Kidney capillary endothelial cell (primary cell): ENCODE data around the gene BOD1L2.

Experiments used
- DNase-seq: peaks from one replicate; pipeline ENCODE4 v3.0.0-alpha.2; 2018; ENCODE audit warnings: low spot score

The BOD1L2 gene

DNA sequence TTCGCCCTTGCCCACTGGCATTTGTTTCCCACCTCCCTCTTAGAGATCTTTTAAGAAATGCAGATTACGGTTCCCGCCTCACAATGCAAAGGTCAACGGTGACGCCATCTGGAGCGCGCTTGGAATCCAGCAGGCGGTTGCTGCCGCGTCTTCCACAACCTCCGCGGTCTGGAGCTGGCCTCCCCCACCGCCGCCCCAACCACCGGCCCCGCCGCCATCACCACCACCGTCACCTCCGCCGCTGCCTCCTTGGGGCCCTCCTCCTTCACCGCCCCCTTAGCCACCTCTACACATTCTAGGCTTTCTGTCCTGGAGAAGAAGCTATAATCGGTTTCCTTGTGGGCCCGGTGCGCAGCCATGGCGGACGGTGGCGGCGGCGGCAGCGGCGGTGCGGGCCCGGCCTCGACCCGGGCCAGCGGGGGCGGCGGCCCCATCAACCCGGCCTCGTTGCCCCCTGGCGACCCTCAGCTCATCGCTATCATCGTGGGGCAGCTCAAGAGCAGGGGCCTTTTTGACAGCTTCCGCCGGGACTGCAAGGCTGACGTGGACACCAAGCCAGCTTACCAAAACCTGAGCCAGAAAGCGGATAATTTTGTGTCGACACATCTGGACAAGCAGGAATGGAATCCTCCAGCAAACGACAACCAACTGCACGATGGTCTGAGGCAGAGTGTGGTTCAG, at the start of gene BOD1L2:
BOD1L2 (plus strand) TSS at position 132 of the 681 bp plus-strand sequence; CDS start at position 358, 226 bp downstream.
- DNase-seq, result no peak

DNA sequence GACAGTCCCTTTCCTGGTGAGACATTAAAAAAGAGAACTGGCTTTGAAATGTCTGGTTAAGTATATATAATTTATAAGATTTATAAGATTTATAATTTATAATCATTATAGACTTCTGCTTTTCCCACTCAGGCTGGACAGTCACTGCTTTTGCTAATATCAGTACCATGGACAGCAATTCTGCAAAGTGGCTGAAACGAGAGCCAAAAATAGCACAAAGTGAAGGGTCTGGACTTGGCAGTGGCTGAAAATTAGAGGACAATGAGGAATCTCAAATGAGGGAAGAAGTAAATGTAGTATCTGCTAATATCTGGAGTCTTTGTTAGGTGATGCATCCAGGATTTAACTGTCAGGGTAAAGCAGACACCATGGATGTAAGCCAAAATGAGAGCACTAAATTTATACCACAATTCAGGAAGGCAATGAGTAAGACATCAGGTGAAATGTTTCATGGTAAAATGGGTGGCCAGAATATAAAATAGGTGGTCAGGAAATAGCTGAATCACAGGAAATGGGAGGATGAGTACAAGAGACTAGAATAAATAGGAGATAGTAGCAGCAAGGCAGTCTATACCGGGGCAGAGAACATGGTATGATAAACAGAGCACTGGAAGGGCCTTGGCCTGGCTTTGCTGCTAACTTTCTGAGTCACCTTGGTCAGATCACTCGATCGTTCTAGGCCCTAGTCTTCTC, 39.6 kb upstream of the BOD1L2 start:
- peak; percentile 63 for DNase-seq

DNA sequence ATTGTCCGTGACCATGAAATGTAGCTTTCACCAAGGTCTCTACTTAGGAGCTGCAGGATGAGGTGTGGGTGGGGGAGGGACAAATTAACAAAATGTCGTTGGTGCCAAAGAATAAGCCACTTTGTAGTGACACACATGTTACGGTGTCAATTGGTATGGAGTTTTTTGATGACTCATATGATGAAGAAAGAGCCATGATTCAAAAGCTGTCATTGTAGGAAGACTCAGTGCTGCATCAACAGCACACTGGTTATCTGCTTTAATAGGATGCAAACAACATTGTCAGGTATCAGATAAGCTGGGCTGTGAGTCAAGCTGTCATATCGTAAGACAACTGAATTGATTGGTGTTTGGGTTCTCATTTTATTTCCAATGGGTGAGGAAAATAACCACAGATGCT, 36.6 kb upstream of the BOD1L2 start:
- no peak for DNase-seq

DNA sequence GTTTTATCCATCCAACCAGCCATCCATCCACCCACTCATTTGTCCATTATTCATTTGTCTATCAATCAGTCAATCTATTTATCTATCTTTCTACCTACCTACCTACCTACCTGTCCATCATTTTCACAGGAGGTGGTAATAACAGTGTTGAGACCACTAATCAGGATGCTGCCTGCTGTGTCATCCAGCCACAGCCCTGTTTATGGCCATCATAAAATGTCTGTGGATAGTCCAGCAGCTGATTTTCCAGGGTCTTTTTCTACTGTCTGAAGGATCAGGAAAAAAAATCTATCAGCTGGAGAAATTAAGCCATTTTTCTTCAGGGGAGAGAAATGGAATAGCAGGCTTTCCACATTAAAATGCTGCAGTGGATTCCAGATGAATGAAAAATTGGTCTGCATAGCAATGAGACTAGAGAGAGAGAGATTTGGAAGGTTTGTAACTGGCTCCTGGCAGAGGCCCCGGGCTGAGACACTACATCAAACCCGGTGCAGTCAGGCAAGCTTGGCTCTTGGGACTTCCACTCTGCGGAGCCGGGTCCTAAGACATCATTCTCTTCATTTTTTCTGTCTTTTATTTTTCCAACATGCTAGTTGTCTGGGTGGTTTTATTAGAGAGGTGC, 33.0 kb upstream of the BOD1L2 start:
- DNase-seq, result no peak

DNA sequence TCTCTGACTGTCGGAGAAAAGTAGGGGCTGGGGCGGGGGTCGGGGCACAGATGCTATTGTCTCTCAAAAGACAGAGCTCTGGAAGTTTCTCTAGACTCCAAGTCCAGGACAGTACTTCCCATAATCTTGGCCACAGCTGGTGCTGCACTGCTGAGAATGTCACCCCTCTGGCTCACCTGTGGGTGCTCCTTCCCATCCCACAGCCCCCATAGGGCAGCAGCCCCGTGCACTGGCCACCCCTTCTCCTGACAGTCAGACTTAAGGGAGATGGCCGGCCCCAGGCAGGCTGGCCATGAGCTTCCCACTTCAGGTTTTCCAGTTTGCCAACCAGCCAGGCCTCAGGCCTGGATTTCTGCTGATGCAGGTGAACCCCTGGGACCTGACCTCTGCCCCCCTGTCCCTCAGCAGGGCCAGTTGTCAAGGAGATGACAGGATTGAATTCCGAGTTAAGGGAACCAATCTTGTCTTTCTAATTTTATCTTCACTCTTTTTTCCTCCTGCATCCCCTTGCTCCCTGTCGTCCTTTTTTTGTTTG, 30.2 kb upstream of the BOD1L2 start:
- DNase-seq, result no peak

DNA sequence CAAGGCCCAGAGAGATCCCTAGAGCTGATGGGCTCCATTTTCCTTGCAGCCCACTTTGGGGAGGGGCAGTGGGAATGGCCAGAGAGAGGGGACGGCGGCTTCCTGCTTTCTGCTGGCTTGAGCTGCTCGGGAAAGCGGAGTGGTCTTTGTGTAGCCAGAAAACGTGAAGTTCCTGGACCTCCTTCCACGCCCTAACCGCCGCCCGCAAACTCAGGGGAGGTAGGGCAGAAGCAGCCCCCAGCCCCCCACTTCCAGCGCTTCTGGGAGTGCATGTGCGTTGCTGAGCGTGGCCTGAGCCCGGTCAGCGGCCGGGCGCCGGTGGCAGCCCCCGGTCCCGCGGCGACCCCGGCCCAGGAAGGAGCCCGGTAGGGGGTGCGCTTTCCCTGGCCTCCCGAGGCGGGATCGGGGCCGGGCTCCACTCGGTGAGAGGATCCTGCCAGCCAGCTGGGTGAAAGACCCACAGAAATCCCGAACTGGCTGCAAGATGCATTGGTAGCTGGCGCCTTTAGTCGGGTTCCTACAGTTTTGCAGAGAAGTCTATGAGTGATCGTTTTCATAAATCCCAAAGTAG, 25.3 kb upstream of the BOD1L2 start:
- DNase-seq, result no peak

DNA sequence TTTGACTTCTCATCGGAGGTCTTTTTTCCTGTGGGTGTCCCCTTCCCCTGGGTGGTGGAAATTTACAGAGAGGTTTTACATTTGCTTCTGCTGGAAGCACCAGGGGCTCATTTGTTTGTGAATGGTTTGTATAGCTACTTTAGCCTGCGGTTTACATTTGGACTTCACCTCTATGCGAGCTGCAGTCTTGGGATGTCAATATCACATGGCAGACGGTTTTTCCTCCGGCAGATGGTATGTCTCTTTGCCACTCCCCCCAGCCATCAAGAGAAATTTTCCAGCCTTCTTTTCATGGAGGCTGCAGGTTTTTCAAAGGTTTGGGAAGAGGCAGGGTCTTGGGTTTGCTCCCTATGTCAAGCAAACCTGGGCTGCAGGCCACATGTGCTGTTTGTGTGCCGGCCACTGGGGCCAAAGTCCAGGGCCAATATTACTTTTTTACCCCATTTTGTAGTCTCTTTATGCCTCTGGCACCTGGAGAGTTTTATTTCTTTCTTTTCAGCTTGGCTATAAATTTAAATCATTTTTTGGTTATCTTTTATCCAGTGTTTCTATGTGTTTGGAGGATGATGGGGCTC, 23.9 kb upstream of the BOD1L2 start:
- DNase-seq, result no peak

DNA sequence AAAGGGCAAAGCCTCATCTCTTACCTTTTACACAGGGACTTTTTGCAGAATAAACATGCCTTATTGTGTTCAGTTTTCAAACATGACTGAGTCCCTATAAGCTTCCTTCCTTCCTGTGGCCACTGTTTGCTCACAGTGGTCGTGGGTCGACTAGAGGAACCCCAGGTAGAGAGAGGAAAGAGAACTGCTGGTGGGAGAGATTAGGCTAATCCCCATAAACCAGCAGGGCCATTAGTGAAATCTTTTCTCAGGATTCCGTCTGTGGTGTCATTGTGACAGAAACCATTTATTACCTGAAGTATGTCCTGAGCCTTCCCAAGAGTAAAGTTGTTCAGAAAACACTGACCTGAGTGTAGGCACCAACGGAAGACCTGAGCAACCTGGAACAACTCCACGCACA, 21.3 kb upstream of the BOD1L2 start:
- no peak for DNase-seq

DNA sequence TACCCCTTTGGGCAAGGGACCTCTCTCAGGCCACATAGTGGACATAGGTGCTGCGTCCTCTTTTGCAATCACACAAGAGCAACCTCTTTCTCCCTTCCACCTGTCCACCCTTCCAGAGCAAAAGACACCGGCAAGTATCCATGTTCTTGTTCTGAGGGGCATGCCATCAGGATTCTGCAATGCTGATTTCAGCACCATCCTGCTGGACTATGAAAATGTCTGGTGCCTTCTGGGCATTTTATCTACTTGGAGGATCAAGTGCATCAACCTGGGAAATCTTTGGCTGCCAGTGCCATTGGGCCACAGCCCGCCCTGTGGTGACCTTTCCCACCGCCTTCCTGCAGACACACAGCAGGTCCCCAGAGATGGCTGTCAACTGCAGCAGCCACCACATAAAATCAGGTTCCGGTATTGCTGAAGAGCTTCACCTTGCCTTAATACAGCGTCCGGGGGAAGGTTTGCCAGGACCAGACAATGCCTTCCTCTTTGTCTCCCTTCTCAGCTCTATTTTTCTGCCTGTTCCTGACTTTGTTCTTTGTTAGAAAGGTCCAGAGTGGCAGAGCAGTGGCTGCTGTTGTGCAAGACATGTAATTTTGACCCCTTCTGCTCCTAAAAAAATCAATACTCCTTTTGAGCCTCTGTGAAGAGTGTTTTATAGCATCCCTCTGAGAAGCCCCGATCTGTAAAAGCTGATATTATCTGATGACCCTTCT, 18.5 kb upstream of the BOD1L2 start:
- DNase-seq, result no peak

DNA sequence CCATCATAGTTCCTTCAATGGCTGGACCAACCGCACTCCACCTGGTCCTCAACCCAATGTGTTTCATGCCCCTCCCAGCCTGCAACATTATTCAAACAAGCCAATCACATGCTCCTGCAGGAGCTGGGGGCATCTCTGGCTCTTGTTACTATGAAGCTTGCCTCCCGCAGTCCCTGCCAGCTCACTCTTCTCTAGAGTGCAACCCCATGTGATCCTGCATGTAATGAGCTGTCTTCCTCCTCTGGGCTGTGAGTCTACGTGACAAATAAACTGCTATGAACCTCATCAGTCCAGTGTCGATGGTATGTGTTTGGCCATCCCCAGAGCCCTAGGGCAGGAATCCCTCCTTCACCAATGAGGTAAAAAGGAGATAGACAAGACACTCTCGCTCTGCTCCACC, 15.8 kb upstream of the BOD1L2 start:
- no peak for DNase-seq

DNA sequence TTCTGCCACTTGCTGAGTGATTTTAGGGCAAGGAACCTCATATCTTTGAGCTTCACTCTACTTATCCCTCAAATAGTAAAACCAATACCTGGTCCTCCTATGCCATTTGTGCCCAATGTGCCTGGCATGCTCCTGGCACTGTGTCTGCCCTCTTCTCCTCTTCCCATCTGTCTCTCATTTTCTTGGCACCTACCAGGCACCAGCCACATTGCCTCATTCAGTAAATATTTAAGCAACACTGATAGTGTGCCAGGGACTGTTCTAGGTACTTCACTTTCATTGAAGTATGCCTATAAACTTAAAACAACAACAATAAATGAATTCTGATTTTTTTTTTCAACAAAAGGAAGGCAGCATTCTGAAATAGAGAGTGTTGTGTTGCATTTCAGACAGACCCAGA, 15.1 kb upstream of the BOD1L2 start:
- no peak for DNase-seq

DNA sequence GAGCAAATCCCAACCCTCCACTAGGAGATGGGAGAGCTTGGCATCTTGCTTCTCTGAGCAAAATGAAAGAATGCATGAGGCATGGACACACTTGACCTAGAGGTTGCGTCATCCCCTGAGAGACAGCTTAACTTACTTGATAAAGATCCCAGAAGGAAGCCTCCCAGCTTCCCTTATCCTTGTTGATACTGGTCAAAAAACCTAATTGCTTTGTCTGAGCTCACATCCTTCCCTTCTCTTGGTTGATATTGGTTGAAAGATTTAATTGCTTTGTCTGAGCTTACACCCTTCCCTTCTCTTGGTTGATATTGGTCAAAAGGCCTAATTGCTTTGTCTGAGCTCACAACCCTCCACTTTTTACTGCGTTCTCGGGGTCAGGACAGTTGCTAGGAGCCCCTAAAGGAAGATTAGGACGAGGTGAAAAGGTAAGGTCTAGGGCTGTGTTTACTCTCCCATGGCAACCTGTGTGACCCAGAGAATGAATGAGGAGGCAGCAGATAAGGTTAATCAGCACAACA, 12.2 kb upstream of the BOD1L2 start:
- no peak for DNase-seq

DNA sequence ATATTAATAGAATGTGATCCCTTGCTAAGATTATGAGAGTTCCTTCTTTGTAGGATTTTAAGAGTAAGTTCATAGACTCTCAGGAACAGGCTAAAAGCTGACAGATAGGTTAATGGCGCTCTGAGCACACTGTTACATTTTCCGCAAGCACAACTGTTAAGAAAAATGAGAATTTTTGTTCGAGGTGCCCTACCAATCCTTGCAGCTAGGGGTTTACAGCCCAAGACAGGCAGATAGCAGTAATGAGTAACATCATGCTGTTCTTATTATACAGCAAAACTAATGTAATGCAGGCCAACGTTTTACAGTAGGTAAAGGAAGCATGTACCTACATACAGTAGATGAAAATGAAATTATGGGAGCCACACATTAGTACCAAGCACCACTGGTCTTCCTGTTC, 11.2 kb upstream of the BOD1L2 start:
- DNase-seq, result no peak

DNA sequence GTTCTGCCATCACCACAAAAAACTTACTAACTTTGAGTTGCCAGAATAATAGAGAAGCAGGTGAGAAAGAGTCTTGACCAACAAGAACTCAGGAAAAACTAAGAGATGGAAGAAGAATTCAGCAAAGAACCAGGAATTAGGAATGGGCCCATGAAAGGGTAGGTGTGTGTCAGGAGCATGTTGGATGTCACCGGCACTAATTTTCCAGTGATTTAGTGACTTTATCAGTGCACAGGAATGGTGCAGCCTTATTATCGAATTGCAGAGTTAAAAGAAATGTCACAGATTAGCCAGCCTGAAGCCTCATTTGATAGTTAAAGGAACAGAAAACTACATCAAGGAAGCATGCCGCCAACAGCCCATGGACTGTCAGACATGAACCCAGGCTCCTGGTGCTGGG, 9.0 kb upstream of the BOD1L2 start:
- DNase-seq, result no peak

DNA sequence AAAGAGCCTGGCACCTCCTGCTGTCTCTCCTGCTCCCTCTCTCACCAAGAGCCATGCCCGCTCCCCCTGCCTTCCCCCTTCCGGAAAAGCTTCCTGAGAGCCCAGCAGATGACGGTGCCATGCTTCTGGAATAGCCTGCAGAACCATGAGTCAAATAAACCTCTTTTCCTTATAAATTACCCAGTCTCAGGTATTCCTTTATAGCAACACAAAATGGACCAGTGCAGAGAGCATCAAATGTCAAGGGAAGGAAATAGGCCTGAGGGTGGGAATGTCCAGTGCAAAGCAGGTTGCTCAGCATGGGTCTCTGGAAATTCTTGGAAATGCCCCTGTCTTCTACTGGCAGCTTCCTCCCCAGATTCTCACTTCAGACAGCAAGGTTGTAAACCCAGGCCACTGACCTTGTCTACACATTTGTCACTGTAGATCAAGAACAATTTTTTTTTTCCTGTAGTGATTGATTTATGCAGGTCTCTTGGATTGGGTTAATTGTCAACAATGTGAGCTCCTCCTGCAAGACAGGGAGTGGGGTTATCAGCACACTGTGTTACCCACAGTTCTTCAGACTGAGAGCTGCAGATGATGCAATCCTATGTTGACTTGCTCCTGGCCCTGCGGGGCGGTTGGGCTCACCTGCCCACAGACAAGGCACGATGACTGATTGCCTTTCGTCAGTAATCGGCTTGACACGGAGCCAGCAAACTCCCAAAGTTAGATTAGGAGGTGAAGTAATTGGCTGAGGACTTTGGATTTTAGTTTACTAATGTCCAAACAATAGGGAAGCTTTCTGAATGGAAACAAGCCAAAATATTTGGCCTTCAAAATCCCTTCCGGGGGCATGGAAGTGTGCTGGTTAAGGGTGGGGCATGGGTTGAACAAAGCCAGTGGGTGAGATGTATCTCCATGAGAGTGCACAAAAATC, 5.4 kb upstream of the BOD1L2 start:
- DNase-seq, result no peak

DNA sequence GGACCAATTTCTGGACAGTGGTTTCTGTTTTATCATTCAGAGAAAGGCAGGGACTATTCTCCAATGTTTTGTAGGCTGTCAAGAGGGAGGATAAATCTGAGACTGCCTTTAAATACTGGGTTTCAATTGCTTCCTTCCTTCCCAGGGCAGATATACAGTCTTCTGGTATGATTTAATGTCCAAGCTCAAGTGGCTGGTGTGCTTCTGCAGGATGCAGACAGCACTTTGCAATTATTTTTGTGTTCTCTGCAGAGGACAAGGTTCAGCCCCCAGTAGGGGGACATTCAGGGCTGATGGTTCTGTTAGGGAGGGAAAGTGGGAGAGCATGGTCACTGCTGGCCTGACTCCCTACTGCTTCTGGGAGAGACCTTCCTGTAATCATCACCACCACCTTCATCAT, 4.6 kb upstream of the BOD1L2 start:
- no peak for DNase-seq

DNA sequence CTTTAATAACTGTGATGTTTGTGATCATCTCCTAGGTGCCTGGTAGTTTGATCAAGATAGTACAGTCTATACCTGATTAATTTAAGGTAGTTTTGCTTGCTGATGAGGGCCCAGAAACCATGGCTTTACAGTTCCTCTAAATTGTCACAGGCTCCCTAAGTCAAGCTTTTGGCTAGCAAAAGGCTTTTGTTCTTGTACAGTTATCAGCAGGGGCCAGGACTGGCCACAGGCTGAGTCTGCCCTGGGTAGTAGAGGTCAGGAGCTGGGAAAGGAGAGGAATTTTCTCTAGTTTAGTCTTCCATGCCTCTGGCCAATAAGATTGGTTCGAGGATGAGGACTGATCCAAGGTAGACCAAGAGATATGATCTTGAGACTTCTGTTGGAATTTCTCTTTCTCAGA, 3.6 kb upstream of the BOD1L2 start:
- DNase-seq, result no peak

DNA sequence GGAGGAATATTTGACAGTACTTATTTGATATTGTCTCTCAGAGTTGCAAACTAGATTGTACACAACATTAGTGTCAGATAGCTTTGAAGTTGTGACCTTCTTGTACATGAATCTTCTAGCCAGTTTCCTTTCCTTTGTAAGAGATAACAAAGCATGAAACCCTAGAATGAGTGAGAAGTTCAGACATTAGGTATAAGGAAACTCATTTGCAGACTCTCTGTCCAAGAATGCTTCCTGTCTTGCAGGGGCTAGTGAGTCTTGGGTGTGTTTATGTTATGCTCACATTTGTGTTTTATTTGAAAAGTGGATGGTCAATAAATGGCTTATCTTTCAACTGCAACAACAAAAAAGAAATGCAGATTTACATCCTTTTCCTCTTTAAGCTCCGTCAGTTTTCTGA, 1.4 kb downstream of the BOD1L2 start:
- no peak for DNase-seq

DNA sequence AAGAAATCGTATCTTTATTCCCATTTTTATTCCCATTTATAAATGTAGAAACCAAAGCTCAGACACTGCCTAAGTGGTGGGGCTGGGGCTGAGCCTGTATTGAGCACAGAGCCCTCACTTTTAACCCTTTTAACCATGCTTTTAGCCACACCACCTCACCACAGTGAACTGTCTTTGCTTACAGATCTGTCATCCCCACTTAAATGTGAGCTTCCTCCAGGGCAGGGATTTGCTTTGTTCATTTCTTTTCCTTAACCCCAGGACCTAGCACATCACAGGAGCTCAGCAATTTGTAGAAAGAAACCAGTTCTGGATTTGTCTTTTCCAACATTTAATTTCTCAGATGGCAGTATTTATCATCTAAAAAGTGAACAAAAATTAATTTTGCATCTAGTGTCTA, 2.2 kb downstream of the BOD1L2 start:
- no peak for DNase-seq

DNA sequence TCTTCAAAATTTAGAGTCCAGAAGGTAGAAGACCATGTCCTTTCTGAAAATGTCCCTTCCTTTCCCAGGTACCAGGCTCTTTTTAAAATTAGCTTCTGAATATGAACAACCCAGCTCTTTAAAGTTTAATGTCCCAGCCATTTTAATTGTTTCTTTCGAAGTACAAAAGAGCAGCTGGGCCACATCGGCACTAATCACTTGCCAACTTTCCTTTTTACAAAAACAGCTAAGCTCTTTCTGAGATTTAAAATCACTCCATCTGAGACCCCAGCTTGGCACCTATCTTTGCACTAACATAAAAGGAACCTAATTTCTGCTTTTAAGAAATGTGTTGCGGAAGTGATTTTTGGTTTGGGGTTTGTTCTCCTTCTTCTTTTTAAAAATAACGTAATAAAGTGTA, 2.6 kb downstream of the BOD1L2 start:
- no peak for DNase-seq

DNA sequence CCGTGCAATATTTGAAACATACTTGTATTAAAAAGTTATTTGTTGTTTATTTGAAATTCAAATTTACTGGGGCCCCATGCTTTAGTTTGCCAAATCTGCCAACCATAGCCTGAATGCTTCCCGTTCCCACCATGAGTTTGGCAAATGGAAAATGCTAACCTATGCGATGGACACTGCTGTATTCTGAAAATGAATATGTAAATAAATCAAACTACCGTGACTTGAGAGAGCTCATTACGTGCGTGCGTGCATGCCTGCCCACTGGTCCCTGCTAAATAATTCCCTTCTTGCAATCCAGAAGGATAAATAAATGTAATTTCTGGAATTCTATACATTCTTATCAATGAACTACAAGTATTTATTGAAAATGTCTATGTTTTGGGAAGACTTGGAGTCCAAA, 3.2 kb downstream of the BOD1L2 start:
- no peak for DNase-seq
